IPS-18a (cell line): ENCODE data around the gene MCF2L2.
"Not testable (repeated sequence)": the region's sequence is repeated elsewhere in the genome, so short reads cannot be mapped to it uniquely, and the experiment has no call there.

Experiments used
- H3K27ac ChIP-seq: one replicate; pipeline ENCODE4 v1.5.1; 2013; ENCODE audit warnings: low read length
- H3K27me3 ChIP-seq: one replicate; pipeline ENCODE4 v1.6.1; 2013; ENCODE audit warnings: mild to moderate bottlenecking, low read length; ENCODE audit not compliant: control insufficient read depth, insufficient read depth
- H3K36me3 ChIP-seq: one replicate; pipeline ENCODE4 v1.6.1; 2013; ENCODE audit warnings: low read depth, low read length; ENCODE audit not compliant: control insufficient read depth
- H3K4me1 ChIP-seq: one replicate; pipeline ENCODE4 v1.6.1; 2013; ENCODE audit warnings: low read depth, low read length; ENCODE audit not compliant: control insufficient read depth
- H3K4me3 ChIP-seq: one replicate; pipeline ENCODE4 v1.5.1; 2013; ENCODE audit warnings: low read length
- H3K9ac ChIP-seq: one replicate; pipeline ENCODE4 v1.6.1; 2013; ENCODE audit warnings: mild to moderate bottlenecking, low read length, moderate library complexity
- H3K9me3 ChIP-seq: one replicate; pipeline ENCODE4 v1.6.1; 2013; ENCODE audit warnings: low read depth, low read length; ENCODE audit not compliant: control insufficient read depth

The MCF2L2 gene

DNA sequence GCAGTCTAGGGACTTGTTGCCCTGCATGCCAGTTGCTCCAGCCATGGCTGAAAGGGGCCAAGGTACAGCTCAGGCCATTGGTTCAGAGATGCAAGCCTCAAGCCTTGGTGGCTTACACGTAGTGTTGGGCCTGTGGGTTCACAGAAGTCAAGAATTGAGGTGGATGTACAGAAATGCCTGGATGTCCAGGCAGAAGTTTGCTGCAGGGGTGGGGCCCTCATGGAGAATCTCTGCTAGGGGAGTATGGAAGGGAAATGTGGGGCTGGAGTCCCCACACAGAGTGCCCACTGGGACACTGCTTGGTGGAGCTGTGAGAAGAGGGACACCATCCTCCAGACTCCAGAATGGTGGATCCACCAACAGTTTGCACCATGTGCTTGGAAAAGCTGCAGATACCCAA, 186.0 kb downstream of the MCF2L2 start:
- Histone ChIP-seq H3K9ac (no peak overlapping the region), H3K4me1 (peaks cover 3% of the 10 kb centered on the region), H3K27me3 (no peaks in the 10 kb centered on the region), H3K27ac (no peak overlapping the region), H3K4me3 (no peak overlapping the region), H3K36me3 (no peaks in the 10 kb centered on the region), H3K9me3 (peaks cover 6% of the 10 kb centered on the region)

DNA sequence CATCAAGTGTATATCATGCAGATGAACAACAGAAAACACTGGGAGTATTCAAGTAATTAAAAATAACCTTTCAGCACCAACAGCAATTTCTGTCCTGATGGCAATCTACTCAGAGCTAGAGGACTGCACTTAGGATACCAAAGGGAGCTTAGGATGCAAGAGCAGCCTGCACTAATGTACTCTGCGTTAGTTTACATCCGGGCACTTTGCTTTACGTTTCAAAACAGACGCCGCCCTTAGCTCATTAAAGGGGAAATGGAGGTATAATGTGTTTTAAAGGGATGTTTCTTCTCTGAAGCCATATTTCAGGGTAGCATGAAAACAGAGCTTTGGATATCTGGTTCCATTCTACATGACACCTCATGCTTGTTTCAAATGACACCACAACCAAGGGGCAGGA, 189.4 kb downstream of the MCF2L2 start:
- Histone ChIP-seq H3K27ac (no peak overlapping the region), H3K27me3 (no peaks in the 10 kb centered on the region), H3K4me3 (no peak overlapping the region), H3K36me3 (no peaks in the 10 kb centered on the region), H3K9ac (no peak overlapping the region), H3K4me1 (no peaks in the 10 kb centered on the region), H3K9me3 (peaks cover 6% of the 10 kb centered on the region)

- Histone ChIP-seq H3K36me3 (no peaks in the 10 kb centered on the region), H3K9me3 (no peaks in the 10 kb centered on the region), H3K27ac (no peak overlapping the region), H3K9ac (no peak overlapping the region), H3K27me3 (no peaks in the 10 kb centered on the region), H3K4me1 (no peaks in the 10 kb centered on the region), H3K4me3 (no peak overlapping the region)
These were observed 194.5 kb downstream of the MCF2L2 start for GRCh38 chr3:183233966-183234365.

- H3K27me3 ChIP-seq: no peaks in the 10 kb centered on the region
- no peaks in the 10 kb centered on the region for H3K36me3 ChIP-seq
- H3K4me1 ChIP-seq: no peaks in the 10 kb centered on the region
- H3K27ac ChIP-seq: no peak overlapping the region
- no peaks in the 10 kb centered on the region for H3K9me3 ChIP-seq
- H3K9ac ChIP-seq: no peak overlapping the region
- H3K4me3 ChIP-seq: no peak overlapping the region
These were observed 197.6 kb downstream of the MCF2L2 start for GRCh38 chr3:183230826-183231225.

DNA sequence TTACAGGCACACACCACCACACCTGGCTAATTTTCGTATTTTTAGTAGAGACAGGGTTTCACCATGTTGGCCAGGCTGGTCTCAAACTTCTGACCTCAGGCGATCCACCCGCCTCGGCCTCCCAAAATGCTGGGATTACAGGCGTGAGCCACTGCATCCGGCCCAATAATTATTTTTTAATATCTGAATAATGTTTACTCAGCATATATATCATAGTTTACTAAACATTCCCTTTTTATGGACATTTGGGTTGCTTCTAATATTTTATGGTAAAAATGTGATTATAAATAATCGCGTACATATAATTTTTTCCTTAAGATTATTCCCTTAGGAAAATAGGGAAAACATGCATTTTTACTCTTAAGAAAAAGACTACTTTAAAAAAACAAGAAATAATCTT, 198.2 kb downstream of the MCF2L2 start:
- H3K27me3 ChIP-seq, H3K4me3 ChIP-seq: not testable (repeated sequence)

GRCh38 chr3:183229178-183229577, 199.2 kb downstream of the MCF2L2 start:
- Histone ChIP-seq H3K9ac (no peak overlapping the region), H3K4me3 (no peak overlapping the region), H3K9me3 (no peaks in the 10 kb centered on the region), H3K4me1 (no peaks in the 10 kb centered on the region), H3K36me3 (no peaks in the 10 kb centered on the region), H3K27me3 (no peaks in the 10 kb centered on the region), H3K27ac (no peak overlapping the region)

More for the DNA sequence above, 198.2 kb downstream of the MCF2L2 start:
- H3K36me3 ChIP-seq, H3K27ac ChIP-seq, H3K9ac ChIP-seq, H3K9me3 ChIP-seq, H3K4me1 ChIP-seq: not testable (repeated sequence)

DNA sequence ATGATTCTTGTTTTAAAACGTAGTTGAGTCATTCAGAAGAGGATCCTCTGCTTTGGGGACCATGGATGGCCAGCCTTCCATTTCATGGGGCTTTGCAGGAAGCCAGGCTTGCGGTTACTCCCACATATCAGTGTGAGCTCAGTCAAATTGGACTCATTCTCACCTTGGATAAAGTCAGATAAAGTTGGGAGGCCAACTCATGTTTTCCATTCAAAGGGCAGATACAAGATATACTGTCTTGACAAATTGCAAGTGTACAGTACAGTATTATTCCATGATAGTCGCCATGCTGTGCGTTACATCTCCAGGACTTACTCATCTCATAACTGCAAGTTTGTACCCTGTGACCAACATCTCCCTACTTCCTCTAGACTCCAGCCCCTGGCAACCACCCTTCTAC, 200.8 kb downstream of the MCF2L2 start:
- Histone ChIP-seq H3K27ac (no peak overlapping the region), H3K27me3 (no peaks in the 10 kb centered on the region)

DNA sequence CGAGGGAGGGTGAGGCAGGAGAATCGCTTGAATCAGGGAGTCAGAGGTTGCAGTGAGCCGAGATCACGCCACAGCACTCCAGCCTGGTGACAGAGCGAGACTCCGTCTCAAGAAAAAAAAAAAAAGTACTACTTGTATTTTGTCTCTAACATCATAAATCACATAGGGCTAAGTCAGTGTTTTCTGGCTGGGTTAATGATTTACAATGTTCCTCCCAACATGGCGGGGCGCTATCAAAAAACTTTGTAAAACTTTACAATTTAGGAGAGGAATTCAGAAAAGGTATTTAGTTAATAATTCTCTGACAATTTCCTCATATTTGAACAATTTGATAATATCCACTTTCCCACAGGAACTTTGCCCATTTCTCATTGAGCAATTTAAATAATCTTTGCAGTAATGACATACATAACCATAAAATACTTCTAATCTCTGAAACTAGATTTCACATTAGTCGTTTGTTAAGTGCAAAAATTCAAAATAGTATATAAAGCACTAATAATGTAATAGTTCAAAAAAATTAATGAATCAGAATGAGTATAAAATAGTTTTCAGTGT, 202.0 kb downstream of the MCF2L2 start:
- Histone ChIP-seq H3K4me3 (no peak overlapping the region), H3K4me1 (no peaks in the 10 kb centered on the region), H3K36me3 (no peaks in the 10 kb centered on the region), H3K27ac (no peak overlapping the region), H3K27me3 (no peaks in the 10 kb centered on the region), H3K9ac (no peak overlapping the region), H3K9me3 (no peaks in the 10 kb centered on the region)

More for the DNA sequence above, 200.8 kb downstream of the MCF2L2 start:
- H3K9ac ChIP-seq: no peak overlapping the region
- no peaks in the 10 kb centered on the region for H3K9me3 ChIP-seq
- H3K4me3 ChIP-seq: no peak overlapping the region
- no peaks in the 10 kb centered on the region for H3K4me1 ChIP-seq
- no peaks in the 10 kb centered on the region for H3K36me3 ChIP-seq

DNA sequence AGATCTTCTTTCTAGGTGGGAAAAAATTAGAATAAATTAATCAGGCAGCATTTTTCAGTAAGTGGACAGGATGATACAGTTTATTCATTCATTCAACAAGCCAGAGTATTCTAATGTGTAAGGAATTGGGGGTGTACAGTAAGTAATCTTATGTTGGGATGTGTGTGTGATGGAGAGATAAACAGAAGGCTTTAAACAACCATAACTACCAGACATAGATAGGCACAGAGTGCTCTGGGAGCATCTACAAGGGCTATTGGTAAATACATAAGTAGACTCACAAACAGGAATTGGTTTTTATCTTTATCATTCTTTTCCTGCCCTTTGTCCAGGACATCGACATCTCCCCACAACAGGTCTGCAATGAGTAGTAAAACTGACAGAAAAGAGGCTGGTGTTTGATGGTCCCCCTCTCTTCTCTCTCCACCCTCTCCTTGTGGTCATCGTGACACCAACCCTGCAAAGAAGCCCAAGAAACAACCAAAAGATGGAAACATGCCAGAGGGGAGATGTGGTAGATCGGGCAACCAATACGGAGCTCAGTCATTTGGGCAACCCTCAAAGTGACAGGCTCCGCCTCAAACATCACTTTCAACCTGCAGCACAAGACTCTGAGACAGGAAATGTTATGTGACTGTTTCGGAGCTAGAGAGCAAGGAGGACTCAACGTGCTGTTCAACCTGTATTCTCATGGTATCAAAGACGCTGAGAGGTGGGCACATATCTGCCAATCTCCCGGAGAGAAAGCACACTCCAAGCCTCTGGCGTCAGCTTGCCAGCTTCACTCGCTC, 204.0 kb downstream of the MCF2L2 start:
- no peaks in the 10 kb centered on the region for H3K9me3 ChIP-seq
- H3K36me3 ChIP-seq: no peaks in the 10 kb centered on the region
- no peaks in the 10 kb centered on the region for H3K27me3 ChIP-seq
- no peak overlapping the region for H3K27ac ChIP-seq
- no peak overlapping the region for H3K9ac ChIP-seq
- no peaks in the 10 kb centered on the region for H3K4me1 ChIP-seq
- no peak overlapping the region for H3K4me3 ChIP-seq

DNA sequence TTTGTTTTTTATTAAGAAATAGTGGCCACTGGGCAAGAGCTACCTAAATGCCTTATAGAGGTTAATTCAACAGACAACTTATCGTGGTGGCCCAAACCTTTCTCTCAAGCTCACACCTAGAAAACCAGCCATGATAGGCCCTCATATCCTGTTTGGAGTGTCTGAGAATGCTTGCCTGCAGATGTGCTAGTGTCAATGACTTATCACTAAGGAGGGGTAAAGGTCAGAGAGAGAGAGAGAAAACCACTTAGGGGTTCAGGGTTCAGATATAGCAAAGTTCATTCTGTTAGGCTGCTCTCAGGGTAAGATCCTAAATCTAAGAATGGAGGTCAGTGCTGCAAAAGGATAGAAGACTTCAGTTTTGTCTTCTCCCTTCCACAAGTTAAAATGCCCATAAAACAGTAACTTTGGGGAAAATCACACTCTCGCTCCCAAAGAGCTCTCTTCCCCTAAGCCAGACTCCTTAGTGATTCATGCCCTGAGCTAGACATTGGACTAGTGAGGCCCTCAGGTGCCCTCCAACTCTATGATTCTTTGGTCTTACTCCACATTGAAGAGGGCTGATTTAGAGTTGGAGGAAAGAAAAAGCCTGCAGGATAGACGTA, 205.7 kb downstream of the MCF2L2 start:
- Histone ChIP-seq H3K36me3 (no peaks in the 10 kb centered on the region), H3K9ac (no peak overlapping the region), H3K27me3 (no peaks in the 10 kb centered on the region), H3K4me3 (no peak overlapping the region), H3K27ac (no peak overlapping the region), H3K4me1 (no peaks in the 10 kb centered on the region), H3K9me3 (no peaks in the 10 kb centered on the region)

DNA sequence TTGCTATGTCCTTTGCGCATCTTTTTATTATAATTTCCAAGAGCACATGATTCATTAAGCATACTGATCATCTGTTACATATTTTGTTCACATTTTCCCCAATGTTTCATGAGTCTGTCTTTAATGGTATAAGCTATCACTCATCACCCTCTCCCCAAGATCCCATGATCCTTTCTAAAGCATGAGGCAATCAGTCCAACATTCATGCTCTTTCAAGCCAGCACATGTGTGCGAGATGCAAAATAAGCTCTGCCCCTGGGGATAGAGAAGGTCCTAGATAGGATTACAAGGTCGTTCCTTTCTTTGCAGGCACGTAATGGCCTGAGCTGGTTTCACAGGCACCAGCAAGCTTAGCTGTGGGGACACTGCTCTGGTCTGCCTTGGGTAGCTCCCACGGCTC, 207.6 kb downstream of the MCF2L2 start:
- Histone ChIP-seq H3K4me3 (no peak overlapping the region), H3K9ac (no peak overlapping the region), H3K27ac (no peak overlapping the region), H3K4me1 (no peaks in the 10 kb centered on the region), H3K36me3 (no peaks in the 10 kb centered on the region), H3K27me3 (no peaks in the 10 kb centered on the region), H3K9me3 (no peaks in the 10 kb centered on the region)

- Histone ChIP-seq H3K27ac (no peak overlapping the region), H3K9ac (no peak overlapping the region), H3K27me3 (no peaks in the 10 kb centered on the region), H3K9me3 (no peaks in the 10 kb centered on the region), H3K4me1 (no peaks in the 10 kb centered on the region), H3K36me3 (no peaks in the 10 kb centered on the region), H3K4me3 (no peak overlapping the region)
These were observed 209.6 kb downstream of the MCF2L2 start for GRCh38 chr3:183218826-183219225.
